A549 (cell line): ENCODE data around the gene OBSL1.

Experiments used
- CTCF ChIP-seq: fragments of >200 bp; sonication (Bioruptor Twin); formaldehyde crosslinking; IDR thresholded peaks from 3 replicates; pipeline ENCODE4 v1.5.1; 2016
- JUN ChIP-seq, 2 experiments: fragments of >200 bp; sonication (Bioruptor Twin); formaldehyde crosslinking; IDR thresholded peaks; 2 replicates in 1 of 2; 3 replicates in 1 of 2; pipeline ENCODE4 v1.6.1; 2016 to 2017
- JUNB ChIP-seq: fragments of >200 bp; sonication (Bioruptor Twin); formaldehyde crosslinking; IDR thresholded peaks from 2 replicates; pipeline ENCODE4 v1.6.1; 2016
- MAX ChIP-seq: IDR thresholded peaks from 2 replicates; pipeline ENCODE4 v1.6.1; 2012
- MAZ ChIP-seq: fragments of 150-350 bp; IDR thresholded peaks from 2 replicates; pipeline ENCODE4 v1.6.1; 2014; ENCODE audit warnings: antibody characterized with exemption, low read depth, low read length, borderline replicate concordance
- MYC ChIP-seq: IDR thresholded peaks from 2 replicates; pipeline ENCODE4 v1.6.1; 2012; ENCODE audit warnings: mild to moderate bottlenecking, inconsistent platforms, low read length, improper control_type of control experiment, borderline replicate concordance
- REST ChIP-seq: fragments of 200-600 bp; sonication (generic); IDR thresholded peaks from 2 replicates; pipeline ENCODE4 v1.6.1; 2016; ENCODE audit warnings: antibody characterized with exemption, mild to moderate bottlenecking, moderate library complexity

GRCh38 chr2:219508971-219509779 is 62.2 kb downstream of the OBSL1 start:
- no peak for TF ChIP-seq MAZ
- TF ChIP-seq CTCF: no peak
- no peak for TF ChIP-seq JUN (IDR thresholded peaks at IDR 0.05)
- TF ChIP-seq REST: no peak
- no peak for TF ChIP-seq MYC
- TF ChIP-seq JUNB: no peak
- no peak for TF ChIP-seq MAX
